ENCODE data around the gene TEX36. TPM values are rescaled to one million over a fixed set of nuclear protein-coding genes. Genes with fewer than 3 reads are reported as not detected.

The TEX36 gene
- total and polyA plus RNA-seq, 3 donors from 2014 or later, result 14.9 to 41.5 (median 24.6) TPM

DNA sequence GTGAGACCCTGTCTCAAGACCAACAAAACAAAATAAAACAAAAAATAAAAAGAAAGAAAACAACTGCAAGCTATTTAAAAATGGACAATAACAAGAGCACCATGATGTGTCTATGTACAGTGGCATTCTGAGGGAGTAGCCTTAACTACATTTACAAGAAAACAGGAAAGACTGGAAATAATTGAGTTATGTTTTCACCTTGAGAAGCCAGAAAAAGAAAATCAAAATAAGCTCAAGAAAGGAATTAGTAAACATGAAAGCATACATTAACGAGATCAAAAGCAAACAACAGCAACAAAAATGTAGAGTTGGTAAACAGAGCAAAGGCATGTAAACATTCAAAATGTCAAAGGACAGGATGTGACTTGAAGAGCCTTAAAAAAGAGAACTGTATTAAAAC lies 36.7 kb downstream of the TEX36 start:
- no peaks in the 10 kb centered on the region for H3K9me3 ChIP-seq
- intact Hi-C loops (cut with DNase I; ENCODE audit: low total_unique reads), result no loop called here
- no peak for DNase-seq
- H3K4me3 ChIP-seq, result no peak overlapping the region
- H3K27me3 ChIP-seq, result no peaks in the 10 kb centered on the region
- no peak for TF ChIP-seq POLR2A (IDR thresholded peaks at IDR 0.05)
- TF ChIP-seq, protein P1, sequence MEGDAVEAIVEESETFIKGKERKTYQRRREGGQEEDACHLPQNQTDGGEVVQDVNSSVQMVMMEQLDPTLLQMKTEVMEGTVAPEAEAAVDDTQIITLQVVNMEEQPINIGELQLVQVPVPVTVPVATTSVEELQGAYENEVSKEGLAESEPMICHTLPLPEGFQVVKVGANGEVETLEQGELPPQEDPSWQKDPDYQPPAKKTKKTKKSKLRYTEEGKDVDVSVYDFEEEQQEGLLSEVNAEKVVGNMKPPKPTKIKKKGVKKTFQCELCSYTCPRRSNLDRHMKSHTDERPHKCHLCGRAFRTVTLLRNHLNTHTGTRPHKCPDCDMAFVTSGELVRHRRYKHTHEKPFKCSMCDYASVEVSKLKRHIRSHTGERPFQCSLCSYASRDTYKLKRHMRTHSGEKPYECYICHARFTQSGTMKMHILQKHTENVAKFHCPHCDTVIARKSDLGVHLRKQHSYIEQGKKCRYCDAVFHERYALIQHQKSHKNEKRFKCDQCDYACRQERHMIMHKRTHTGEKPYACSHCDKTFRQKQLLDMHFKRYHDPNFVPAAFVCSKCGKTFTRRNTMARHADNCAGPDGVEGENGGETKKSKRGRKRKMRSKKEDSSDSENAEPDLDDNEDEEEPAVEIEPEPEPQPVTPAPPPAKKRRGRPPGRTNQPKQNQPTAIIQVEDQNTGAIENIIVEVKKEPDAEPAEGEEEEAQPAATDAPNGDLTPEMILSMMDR (IDR thresholded peaks at IDR 0.05), result no peak
- H3K4me1 ChIP-seq, result no peaks in the 10 kb centered on the region
- WGBS, 2 donors, result 66 to 71% methylated on average over 1 of the region's 1 CpG
- no peak overlapping the region for H3K27ac ChIP-seq
- H3K36me3 ChIP-seq (ENCODE audit: low read depth, missing control alignments), result no peaks in the 10 kb centered on the region

DNA sequence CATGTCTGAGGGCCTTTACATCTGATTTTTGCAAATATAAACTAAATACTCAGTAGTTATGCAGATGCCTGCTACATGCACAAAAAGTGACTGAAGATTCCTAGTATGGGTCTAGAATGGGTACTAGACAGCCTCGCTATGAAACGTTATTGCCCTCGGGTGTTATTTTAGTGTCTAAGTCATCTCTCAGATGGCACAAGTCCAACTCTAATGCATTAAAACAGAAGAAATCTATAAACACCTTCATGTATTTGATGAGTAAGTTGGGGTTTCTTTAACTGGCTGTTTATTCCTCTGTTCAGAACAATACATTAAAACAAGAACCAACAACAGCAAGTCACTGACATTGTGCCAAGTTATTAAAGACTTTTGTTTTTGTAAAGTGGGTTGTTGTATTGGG lies 41.6 kb downstream of the TEX36 start:
- no peak for DNase-seq
- no peaks in the 10 kb centered on the region for H3K4me1 ChIP-seq
- intact Hi-C loops (cut with DNase I; ENCODE audit: low total_unique reads), result no loop called here
- H3K36me3 ChIP-seq (ENCODE audit: low read depth, missing control alignments), result no peaks in the 10 kb centered on the region
- H3K9me3 ChIP-seq, result no peaks in the 10 kb centered on the region
- no peak overlapping the region for H3K27ac ChIP-seq
- WGBS, 2 donors, result 72 to 85% methylated on average over 3 of the region's 3 CpGs
- TF ChIP-seq, protein P1 (IDR thresholded peaks at IDR 0.05), result no peak
- TF ChIP-seq POLR2A (IDR thresholded peaks at IDR 0.05), result no peak
- H3K27me3 ChIP-seq, result no peaks in the 10 kb centered on the region
- no peak overlapping the region for H3K4me3 ChIP-seq

DNA sequence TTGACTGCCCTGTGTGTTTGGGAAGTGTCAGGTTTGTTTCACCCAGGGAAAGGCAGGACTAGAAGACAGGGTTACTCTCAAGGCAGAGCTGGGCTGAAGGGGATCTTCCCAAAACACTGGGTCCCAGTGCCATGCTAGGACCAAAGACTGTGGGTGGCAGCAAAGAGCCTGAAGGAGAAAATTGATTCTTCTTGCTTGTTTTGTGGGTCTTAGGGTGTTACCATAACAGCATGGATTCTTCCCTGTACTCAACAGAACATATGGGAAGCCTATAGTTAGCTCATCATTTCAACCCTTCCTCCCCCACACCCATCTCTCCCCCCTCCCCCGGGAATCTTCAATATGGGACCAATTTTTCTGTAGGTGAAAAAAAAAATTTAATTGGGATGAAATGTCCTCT lies 42.3 kb downstream of the TEX36 start:
- no peak overlapping the region for H3K4me3 ChIP-seq
- 75 to 92% methylated on average over 1 of the region's 1 CpG for WGBS, 2 donors
- DNase-seq, result no peak
- H3K27ac ChIP-seq, result no peak overlapping the region
- no peak for TF ChIP-seq POLR2A (IDR thresholded peaks at IDR 0.05)
- TF ChIP-seq, protein P1 (IDR thresholded peaks at IDR 0.05), result no peak
- no peaks in the 10 kb centered on the region for H3K36me3 ChIP-seq (ENCODE audit: low read depth, missing control alignments)
- no peaks in the 10 kb centered on the region for H3K27me3 ChIP-seq
- intact Hi-C loops (cut with DNase I; ENCODE audit: low total_unique reads), result no loop called here
- H3K9me3 ChIP-seq, result no peaks in the 10 kb centered on the region
- H3K4me1 ChIP-seq, result no peaks in the 10 kb centered on the region

DNA sequence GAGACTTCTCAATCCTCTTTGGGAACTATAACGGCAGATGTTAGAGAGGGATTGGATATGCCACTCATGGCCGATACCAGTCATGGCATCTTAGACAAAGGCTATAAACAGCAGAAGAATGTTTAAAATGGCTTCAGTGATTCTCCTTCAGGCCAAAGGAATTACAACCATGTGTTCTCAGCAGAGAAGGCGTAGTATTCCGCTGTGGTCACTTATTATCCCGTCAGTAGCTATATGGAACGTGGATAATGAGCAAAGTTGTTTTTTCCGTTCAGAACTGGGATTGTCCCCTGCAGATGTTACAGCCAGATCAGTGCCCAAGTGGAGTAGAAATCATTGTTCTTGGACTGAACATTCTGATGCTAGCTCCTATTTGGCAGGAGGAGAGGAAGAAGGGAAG lies 43.1 kb downstream of the TEX36 start:
- no peaks in the 10 kb centered on the region for H3K9me3 ChIP-seq
- no peaks in the 10 kb centered on the region for H3K36me3 ChIP-seq (ENCODE audit: low read depth, missing control alignments)
- H3K27me3 ChIP-seq, result no peaks in the 10 kb centered on the region
- intact Hi-C loops (cut with DNase I; ENCODE audit: low total_unique reads), result no loop called here
- no peak for TF ChIP-seq POLR2A (IDR thresholded peaks at IDR 0.05)
- TF ChIP-seq, protein P1 (IDR thresholded peaks at IDR 0.05), result no peak
- 80 to 84% methylated on average over 7 of the region's 7 CpGs for WGBS, 2 donors
- no peak overlapping the region for H3K4me3 ChIP-seq
- H3K4me1 ChIP-seq, result no peaks in the 10 kb centered on the region
- H3K27ac ChIP-seq, result no peak overlapping the region
- DNase-seq, result no peak

DNA sequence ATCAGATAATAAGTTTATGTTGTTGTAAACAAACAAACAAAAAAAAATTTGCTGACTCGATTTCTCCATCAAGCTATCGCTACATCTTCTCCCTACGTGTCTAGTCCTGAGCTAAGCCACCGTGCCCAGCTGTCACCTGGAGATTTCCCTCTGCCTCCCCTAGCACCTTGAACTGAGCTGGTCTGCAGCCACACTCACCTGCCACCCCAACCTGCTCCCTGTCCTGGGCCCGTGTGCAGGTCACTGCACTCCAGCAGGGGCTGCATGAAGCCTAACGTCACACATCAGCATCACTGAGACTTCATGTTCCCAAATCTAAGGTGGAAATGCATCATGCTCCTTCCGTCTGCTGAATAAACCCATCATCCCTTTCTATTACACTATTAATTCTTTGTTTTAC lies 44.4 kb downstream of the TEX36 start:
- no peaks in the 10 kb centered on the region for H3K4me1 ChIP-seq
- 76 to 82% methylated on average over 7 of the region's 7 CpGs for WGBS, 2 donors
- no peak for TF ChIP-seq POLR2A (IDR thresholded peaks at IDR 0.05)
- TF ChIP-seq, protein P1 (IDR thresholded peaks at IDR 0.05), result no peak
- DNase-seq, result no peak
- H3K27ac ChIP-seq, result no peak overlapping the region
- no peak overlapping the region for H3K4me3 ChIP-seq
- intact Hi-C loops (cut with DNase I; ENCODE audit: low total_unique reads), result no loop called here
- no peaks in the 10 kb centered on the region for H3K36me3 ChIP-seq (ENCODE audit: low read depth, missing control alignments)
- no peaks in the 10 kb centered on the region for H3K27me3 ChIP-seq
- H3K9me3 ChIP-seq, result no peaks in the 10 kb centered on the region

Data from testis (tissue), 3 donors.